ENCODE measurements around the gene KRTAP1-5.
"Not testable (repeated sequence)": the region's sequence is repeated elsewhere in the genome, so short reads cannot be mapped to it uniquely, and the experiment has no call there.

Gene KRTAP1-5

GRCh38 chr17:41046735-41047465 lies 19.9 kb upstream of the KRTAP1-5 start, which contains the start of gene KRTAP2-1:
TSS of gene KRTAP2-1 (minus strand) at chr17:41047316. CDS start at chr17:41047267, 49 bp downstream.
- DNase-seq = not testable (repeated sequence)

GRCh38 chr17:41042953-41043352 lies 15.9 kb upstream of the KRTAP1-5 start:
- DNase-seq = no peak

GRCh38 chr17:41040783-41041571 lies 14.0 kb upstream of the KRTAP1-5 start, which contains the start of gene KRTAP1-1:
TSS of gene KRTAP1-1 (minus strand) at chr17:41041450. CDS start at chr17:41041397, 53 bp downstream.
- not testable (repeated sequence) for DNase-seq

- DNase-seq = no peak
Observed at GRCh38 chr17:41037853-41038350, 10.9 kb upstream of the KRTAP1-5 start.

- not testable (repeated sequence) for DNase-seq
Observed at GRCh38 chr17:41034346-41034935, 7.4 kb upstream of the KRTAP1-5 start, which contains the start of gene KRTAP1-3. TSS of gene KRTAP1-3 (minus strand) at chr17:41034874. CDS start at chr17:41034821, 53 bp downstream.

- no peak for DNase-seq
Observed at GRCh38 chr17:41029633-41030245, 2.7 kb upstream of the KRTAP1-5 start, which contains the start of gene KRTAP1-4. TSS of gene KRTAP1-4 (minus strand) at chr17:41030195. CDS start at chr17:41030078, 117 bp downstream.

GRCh38 chr17:41024697-41025096 lies 2.3 kb downstream of the KRTAP1-5 start:
- DNase-seq = no peak

- no peak for DNase-seq
Observed at GRCh38 chr17:41020336-41020735, 6.7 kb downstream of the KRTAP1-5 start.

GRCh38 chr17:41019415-41019814 lies 7.6 kb downstream of the KRTAP1-5 start:
- DNase-seq = no peak

GRCh38 chr17:41018541-41018940 lies 8.5 kb downstream of the KRTAP1-5 start:
- no peak for DNase-seq

- DNase-seq = no peak
Observed at GRCh38 chr17:41016578-41017215, 10.3 kb downstream of the KRTAP1-5 start.

- no peak for DNase-seq
Observed at GRCh38 chr17:41015454-41015853, 11.6 kb downstream of the KRTAP1-5 start.

- no peak for DNase-seq
Observed at GRCh38 chr17:41013606-41014005, 13.4 kb downstream of the KRTAP1-5 start.

GRCh38 chr17:41013181-41013580 lies 13.8 kb downstream of the KRTAP1-5 start:
- DNase-seq = no peak

GRCh38 chr17:41012326-41013120 lies 14.5 kb downstream of the KRTAP1-5 start:
- DNase-seq = no peak

GRCh38 chr17:41010441-41010840 lies 16.6 kb downstream of the KRTAP1-5 start:
- DNase-seq = no peak

- no peak for DNase-seq
Observed at GRCh38 chr17:41009936-41010335, 17.1 kb downstream of the KRTAP1-5 start.

GRCh38 chr17:41009301-41009760 lies 17.7 kb downstream of the KRTAP1-5 start:
- DNase-seq = no peak

GRCh38 chr17:41008811-41009210 lies 18.2 kb downstream of the KRTAP1-5 start, which contains the start of gene KRTAP3-1:
TSS of gene KRTAP3-1 (minus strand) at chr17:41009128. CDS start at chr17:41009074, 54 bp downstream.
- no peak for DNase-seq

GRCh38 chr17:41004397-41004796 lies 22.6 kb downstream of the KRTAP1-5 start:
- no peak for DNase-seq

- no peak for DNase-seq
Observed at GRCh38 chr17:41003926-41004325, 23.1 kb downstream of the KRTAP1-5 start.
